GF-D8 (cell line): ENCODE data around the gene PRPF6.
A peak's percentile ranks its signal among the peaks of the same experiment; 100 is the strongest.

Experiments
- DNase-seq: peaks from one replicate; lab custom pipeline; 2025; lab: John Stamatoyannopoulos, UW

PRPF6 gene

GRCh38 chr20:64064145-64064698 is 83.3 kb downstream of the PRPF6 start:
- no peak for DNase-seq

DNA sequence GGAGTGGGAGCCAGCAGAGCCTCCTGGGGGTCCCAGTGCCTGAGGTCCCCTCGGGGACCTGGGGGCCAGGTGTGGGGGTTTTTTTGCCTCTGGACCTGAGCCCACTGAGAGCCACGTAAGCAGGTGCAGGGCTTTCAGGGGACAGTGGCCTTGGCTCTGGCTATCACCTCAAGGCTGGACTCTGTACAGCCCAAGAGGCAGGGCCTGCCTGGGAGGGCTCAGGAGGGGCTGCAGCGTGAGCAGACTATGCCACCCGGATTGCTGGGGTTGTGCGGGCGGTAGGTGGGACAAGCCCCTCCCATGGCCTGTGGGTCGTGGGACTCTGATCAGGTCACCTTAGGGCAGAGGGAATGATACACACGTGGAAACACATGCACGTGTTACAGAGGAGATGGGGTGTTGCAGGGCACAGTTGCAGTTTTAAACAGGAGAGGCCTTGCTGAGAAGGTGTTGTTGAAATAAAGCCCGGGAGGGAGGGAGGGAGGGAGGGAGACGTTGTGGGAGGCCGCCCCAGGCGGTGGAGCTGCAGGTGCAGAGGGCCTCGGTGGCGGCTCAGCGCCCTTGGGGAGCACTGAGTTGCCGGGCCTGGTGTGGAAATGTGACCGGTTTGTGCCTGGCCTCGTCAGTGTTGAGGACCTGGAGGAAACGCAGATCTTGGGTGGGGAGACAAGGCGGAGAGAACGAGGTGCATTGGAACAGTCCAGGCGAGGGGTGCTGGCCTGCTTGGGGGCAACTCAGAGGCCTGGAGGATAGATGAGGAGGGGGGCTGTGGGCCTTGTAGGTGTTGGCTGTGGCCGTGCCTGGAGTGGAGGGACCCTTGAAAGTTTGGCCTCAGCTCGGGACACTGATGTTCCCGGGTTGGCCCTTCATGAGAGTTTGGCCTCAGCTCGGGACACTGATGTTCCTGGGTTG is 84.4 kb downstream of the PRPF6 start:
- no peak for DNase-seq

DNA sequence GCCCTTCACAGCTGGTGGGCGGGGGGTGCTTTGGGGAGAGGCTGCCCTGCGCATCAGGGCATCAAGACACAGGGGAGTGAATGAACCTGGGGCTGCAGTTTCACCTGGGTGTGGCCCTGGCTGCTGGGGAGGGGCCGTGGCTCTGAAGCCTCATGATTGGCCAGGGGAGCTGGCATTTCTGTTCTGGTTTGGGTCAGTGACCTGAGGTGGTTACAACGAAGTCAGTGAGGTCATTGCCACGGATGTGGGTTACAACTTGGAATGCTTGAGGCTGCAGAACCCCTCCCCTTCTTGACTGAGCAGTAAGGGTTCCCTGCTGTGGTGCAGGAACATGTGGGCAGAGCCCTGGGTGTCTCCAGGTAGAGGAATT is 85.0 kb downstream of the PRPF6 start:
- DNase-seq = peak; percentile 76

DNA sequence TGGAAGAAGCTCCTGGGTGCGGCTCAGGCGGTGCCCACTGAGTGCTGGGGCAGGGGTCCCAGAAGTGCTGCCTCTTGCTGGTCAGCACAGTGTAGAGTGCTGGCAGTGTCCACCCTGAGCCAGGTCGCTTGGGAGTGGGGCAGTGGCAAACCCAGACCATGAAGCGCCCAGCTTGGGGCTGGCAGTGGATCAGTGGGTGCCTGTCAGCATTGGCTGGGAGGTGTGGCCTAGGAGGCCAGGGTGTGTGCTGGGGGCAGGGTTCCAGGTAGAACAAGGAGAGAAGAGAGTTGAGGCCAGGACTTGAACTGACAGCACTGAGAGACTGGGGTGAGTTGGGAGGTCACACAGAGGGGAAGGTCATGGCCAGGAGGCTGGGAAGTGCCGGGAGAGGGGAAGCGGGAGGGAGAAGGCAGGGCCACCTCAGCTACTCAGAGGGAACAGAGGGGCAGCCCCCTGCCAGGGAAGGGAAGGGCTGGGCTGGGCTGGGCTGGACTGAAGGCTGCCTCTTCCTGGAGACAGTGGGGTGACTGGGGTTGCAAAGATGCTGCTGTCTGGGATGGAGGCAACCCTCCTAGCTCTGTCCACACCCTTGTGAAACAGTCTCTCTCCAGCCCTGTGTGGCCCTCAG is 86.2 kb downstream of the PRPF6 start:
- no peak for DNase-seq

GRCh38 chr20:64067733-64068307 is 86.9 kb downstream of the PRPF6 start:
- no peak for DNase-seq

DNA sequence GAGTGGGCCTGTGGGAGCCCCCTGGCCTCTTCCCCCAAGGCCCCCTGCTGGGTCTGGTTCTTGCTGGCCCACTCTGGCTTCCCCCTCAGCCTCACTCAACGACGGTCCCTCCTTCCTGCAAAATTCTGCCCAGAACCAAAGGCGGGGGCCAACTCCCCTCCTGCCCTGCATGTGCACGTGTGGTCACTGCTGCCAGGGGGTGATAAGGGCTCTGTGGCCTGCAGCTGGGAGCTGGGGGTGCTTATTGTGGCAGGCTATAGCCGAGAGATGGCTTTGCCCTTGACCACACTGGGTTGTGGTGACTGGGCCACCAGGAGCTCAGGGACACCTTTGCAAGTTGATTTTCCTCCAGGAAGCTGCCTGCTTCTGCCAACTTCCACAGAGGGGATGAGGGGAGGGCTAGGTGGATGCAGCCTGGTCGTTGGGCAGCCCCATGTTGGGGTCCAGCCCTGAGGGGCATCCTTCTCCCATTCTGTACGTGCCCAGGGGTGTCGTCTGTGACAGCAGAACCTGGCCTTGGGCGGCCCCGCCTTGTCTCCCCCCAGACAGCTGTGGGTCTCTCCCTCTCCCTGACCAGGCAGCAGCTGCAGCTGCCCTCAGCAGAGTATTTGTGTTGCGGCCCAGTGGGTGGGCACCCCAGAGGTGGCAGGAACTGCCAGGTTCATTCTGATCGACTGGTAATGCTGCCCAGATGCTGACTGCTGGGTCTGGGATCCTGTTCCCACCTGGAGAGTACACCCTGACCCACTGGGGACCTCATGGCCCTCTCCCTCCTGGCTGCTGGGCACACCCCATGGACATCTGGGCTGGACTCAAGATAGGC is 87.7 kb downstream of the PRPF6 start:
- DNase-seq = peak; percentile 39

DNA sequence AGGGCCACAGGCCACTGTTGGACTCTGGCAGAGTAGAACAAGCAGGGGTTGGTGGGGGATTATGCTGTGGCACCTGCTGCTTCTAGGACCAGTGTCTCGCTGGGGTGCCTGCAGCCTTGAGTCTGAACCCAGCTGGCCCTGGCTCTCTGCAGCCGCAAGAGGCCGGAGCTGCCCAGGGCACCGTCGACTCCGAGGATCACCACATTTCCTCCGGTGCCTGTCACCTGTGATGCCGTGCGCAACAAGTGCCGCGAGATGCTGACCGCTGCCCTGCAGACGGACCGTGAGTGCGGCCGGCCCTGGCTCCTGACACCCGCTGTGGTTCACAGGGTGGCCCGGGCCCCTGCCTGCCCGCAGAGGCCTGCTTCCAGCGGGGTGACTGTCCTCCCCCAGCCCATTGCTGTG is 88.3 kb downstream of the PRPF6 start:
- no peak for DNase-seq

DNA sequence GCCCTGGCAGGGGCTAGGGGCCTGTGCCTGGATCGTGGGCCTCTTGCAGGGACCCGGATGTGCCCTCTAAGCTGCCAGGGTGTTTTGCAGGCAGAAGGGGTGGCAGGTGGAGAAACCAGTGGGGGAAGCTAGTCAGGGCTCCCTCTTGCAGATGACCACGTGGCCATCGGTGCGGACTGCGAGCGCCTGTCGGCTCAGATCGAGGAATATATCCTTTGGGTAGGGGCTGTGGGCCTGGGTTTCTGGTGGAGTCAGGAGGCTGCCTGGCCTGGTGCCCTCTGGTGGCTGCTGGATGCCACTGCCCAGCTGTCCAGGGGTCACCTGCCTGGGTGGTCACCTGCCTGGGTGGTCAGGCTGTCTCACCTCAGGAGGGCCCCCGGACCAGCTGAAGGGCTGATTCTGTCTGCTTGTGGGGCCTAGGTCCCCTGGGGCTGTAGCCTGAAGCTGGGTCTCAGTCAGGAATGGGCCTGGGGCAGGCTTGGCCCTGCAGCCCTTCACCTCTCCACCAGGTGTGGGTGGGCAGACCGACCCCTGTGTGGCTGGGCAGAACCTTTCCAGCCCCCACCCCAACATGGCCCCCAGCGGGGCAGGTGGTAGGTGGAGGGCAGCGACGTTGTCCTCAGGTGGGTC is 88.8 kb downstream of the PRPF6 start:
- no peak for DNase-seq

GRCh38 chr20:64070244-64070993 is 89.5 kb downstream of the PRPF6 start:
- DNase-seq = no peak

- DNase-seq = no peak
Measured at GRCh38 chr20:64071341-64072332, 90.7 kb downstream of the PRPF6 start.

DNA sequence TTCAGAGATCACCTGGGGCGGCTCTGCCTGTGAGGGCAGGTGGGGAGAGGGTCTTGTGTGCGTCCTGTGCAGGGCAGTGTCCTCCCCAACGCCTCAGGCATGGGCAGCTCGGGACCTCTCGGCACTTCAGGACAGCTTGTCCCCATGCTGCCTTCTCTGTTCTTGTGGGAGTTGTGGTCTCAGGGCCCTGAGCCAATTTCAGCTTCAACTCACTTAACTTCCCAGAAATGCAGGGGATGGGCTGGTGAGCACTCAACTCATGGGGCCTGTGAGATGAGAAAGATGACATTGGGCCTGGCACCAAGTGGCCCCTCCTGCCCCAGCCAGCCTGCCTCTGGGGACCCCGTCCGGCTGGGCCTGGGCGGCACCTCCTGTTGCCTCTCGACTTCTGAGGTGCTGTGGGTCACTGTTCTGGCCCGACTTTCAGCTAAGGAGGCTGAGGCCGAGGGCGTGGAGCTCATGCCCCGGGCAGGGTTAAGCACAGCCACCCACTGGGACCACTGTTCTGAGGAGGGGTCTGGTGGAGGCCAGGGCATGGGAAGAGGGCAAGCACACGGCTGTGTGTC is 91.6 kb downstream of the PRPF6 start:
- DNase-seq = peak; percentile 25

- DNase-seq = no peak
Measured at GRCh38 chr20:64073476-64074183, 92.7 kb downstream of the PRPF6 start.

GRCh38 chr20:64074184-64074789 is 93.4 kb downstream of the PRPF6 start:
- DNase-seq = no peak

DNA sequence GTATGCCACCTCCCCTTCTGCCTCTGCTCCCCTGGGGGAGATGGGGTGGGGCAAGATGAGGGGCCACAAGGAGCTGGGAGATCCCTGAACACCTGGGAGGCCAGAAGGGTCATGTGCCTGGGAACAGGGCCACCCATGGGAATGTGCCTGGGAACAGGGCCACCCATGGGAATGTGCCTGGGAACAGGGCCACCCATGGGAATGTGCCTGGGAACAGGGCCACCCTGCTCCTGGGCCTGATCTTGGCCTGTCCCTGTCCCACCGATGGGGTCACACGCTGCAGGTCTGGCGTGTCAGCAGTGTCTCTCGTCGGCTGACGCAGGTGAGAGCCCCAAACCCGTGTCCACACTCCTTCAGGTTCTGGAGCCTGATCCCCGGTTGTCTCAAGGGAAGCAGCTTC is 94.0 kb downstream of the PRPF6 start:
- DNase-seq = no peak

DNA sequence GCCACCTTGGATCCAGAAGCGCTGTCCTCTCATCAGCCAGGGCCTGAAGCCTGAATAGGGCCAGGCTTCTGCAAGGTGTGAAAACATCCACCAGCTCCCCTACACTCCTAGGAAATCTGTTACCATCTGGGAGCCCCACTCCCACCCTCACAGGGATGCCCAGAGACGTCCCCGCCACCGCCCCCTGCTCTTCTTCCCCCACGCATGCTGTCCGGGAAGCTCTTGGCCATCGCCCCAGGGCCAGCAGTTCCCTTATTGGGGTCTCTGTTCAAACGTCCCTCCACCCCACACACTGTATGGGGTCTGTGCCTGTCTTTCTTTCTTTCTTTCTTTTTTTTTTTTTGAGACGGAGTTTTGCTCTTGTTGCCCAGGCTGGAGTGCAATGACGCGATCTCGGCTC is 94.6 kb downstream of the PRPF6 start:
- DNase-seq = no peak

DNA sequence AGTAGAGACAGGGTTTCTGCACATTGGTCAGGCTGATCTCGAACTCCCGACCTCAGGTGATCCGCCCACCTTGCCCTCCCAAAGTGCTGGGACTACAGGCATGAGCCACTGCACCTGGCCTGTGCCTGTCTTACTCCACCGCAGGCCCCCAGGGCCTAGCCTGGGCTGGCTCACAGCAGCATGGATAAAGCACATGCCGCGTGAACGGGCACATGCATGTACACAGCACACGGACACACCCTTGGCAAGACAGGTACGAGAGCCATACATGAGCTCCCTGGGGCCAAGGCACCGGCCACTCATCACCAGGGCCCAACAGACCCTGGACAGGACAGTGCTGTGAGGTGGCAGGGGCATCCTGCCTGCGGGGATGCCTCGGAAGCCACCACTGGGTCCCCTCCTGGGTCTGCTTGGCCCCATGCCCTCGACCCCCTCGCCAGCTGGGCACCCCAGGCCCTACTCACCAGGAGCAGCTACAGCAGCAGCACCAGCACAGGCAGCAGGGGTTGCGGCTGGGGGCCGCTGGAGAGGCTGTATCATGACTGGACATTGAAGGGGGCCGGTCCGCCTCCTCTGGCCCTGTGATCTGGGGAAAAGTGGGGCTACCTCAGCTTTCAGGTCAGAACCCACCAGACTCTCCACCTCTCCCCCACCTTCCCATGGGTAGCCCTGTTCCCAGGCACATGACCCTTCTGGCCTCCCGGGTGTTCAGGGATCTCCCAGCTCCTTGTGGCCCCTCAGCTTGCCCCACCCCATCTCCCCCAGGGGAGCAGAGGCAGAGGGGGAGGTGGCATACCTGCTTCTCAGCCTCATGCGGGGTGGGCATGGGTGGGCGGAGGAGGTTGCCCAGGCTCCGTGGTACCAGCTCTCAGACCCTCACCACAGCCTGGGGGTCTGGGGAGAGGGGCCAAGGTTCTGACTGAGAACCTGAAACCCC is 95.4 kb downstream of the PRPF6 start:
- no peak for DNase-seq

GRCh38 chr20:64077094-64077493 is 96.2 kb downstream of the PRPF6 start:
- DNase-seq = peak; percentile 76
